ENCODE data around the gene RECQL5.

DNA sequence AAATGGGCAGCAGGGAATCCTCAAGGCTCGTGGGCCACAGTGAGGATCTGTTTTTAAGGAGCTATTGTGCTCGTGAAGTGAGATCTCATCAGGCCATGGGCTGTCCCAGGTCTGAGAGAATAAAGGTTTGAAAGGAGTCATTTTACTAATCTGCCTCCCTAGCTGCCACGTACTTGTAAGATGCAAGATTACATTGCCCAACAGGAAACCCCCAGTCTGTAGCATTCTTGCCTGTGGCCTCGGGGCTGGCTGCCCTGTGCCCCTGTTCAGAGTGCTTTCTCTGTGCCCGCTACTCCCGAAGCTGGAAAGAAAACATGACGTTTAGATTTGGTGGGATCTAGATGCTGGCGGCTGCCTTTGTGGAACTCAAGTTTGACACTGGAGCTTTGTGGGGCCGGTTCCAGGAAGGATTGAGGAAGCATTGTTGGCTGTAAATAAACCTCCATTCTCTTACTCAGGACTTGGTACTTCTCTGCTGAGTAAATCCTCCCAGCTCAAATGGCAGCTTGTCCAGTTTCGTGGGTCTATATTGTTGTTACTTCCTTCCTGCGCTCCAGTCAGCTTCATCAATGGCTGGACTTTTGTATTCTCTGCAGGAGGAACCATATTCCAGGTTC is 21.4 kb upstream of the RECQL5 start:
- TF ChIP-seq CTCF (optimal IDR thresholded peaks at IDR 0.05 in 1 of 3, IDR thresholded peaks at IDR 0.05 in 1 of 3, conservative IDR thresholded peaks at IDR 0.05 in 1 of 3; ENCODE audit: extremely low read depth in 1 of 3, insufficient read depth in 2 of 3, low read length in 3 of 3) (no peak), EZH2 (IDR thresholded peaks at IDR 0.05; ENCODE audit: low read length) (no peak)
